Measurements from ENCODE around the gene RIOK3. TPM values are rescaled to one million over a fixed set of nuclear protein-coding genes. Genes with fewer than 3 reads are reported as not detected.
A peak's percentile ranks its signal among the peaks of the same experiment; 100 is the strongest.
"Not testable (repeated sequence)": the region's sequence is repeated elsewhere in the genome, so short reads cannot be mapped to it uniquely, and the experiment has no call there.

The RIOK3 gene
- total RNA-seq, 2 donors from 2014 or later = 57.3 to 60.6 TPM

DNA sequence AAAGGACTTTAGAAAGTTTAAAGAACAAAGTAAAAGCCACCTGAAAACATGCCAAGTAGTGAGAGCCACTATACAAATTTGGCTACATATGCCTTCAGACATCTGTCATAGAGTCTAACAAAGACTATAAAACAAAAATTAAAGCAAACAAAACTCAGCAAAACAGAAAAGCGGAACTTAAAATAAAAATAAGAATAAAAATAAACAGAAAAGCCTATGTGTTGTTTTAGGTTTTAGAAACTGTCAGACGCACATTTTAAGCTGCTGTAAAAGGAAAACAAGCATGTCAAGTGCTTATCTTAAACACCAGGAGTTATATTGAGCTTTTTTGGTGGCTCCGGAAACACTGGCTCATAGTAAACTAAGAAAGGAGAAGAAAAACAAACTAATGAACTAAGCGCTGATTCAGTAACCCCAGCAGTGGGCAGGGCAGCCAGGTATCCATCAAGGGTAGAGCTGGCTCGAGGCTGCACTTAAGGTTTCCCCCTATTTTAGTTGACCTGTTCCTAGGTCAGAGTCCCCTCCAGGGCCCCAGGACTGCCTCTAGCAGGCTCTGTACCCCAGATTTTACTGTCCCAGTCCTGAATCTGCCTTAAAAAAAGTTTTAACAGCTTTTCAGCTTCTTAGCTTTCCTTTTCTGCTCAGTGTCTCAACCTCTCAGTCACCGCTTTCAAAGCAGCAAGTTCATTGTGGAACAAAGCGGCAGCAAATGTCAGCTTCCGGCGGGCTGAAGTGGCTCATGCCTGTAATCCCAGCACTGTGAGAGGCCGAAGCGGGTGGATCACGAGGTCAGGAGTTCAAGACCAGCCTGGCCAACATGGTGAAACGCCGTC, 34.9 kb downstream of the RIOK3 start:
- H3K4me1 ChIP-seq = peaks cover 4% of the 10 kb centered on the region
- WGBS, 2 donors = 48 to 57% methylated on average over 14 of the region's 14 CpGs
- H3K4me3 ChIP-seq = no peak overlapping the region
- intact Hi-C loops (cut with DNase I) = no loop called here
- no peaks in the 10 kb centered on the region for H3K27me3 ChIP-seq
- DNase-seq = peak in 1 of 4 donors; percentile 17
- ATAC-seq = no peak
- H3K36me3 ChIP-seq (replicated peaks in 1 of 2; ENCODE audit: insufficient read depth in 1 of 2, low read depth in 2 of 2) = no peaks in the 10 kb centered on the region
- H3K9me3 ChIP-seq = peaks cover 0 to 4% (median 0%) of the 10 kb centered on the region in 3 donors
- H3K27ac ChIP-seq = peak overlapping the region in 3 of 4 donors; percentile 38 to 57 (median 42)
- TF ChIP-seq CTCF (IDR thresholded peaks at IDR 0.05) (no peak), POLR2A (IDR thresholded peaks at IDR 0.05) (no peak)

- H3K27me3 ChIP-seq; H3K4me3 ChIP-seq; H3K9me3 ChIP-seq; intact Hi-C loops (cut with DNase I); H3K36me3 ChIP-seq (replicated peaks in 1 of 2; ENCODE audit: insufficient read depth in 1 of 2, low read depth in 2 of 2); DNase-seq; ATAC-seq; H3K4me1 ChIP-seq; H3K27ac ChIP-seq: not testable (repeated sequence)
- WGBS, 2 donors = 83 to 90% methylated on average over 5 of the region's 5 CpGs
Observed at GRCh38 chr18:23489586-23489985, 36.5 kb downstream of the RIOK3 start.

DNA sequence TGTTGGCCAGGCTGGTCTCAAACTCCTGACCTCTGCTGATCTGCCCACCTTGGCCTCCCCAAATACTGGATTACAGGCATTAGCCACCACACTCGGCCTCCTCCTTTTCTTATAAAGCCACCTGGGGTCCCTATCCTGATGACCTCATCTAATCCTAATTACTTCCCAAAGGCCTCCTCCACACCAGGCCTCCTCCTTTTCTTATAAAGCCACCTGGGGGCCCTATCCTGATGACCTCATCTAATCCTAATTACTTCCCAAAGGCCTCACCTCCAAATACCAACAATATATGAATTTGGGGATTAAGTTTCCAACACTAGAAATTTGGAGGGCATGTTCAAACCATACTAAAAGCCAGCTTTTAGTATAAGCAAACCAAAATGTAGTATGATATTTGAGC, 40.6 kb downstream of the RIOK3 start:
- no peak for TF ChIP-seq POLR2A (IDR thresholded peaks at IDR 0.05)
- TF ChIP-seq CTCF (IDR thresholded peaks at IDR 0.05) = no peak
- WGBS, 2 donors = 71 to 89% methylated on average over 1 of the region's 1 CpG
- DNase-seq (no peak), ATAC-seq (no peak)
- Histone ChIP-seq H3K36me3 (replicated peaks in 1 of 2; ENCODE audit: insufficient read depth in 1 of 2, low read depth in 2 of 2) (no peaks in the 10 kb centered on the region), H3K27me3 (no peaks in the 10 kb centered on the region), H3K9me3 (peaks cover 0 to 4% (median 0%) of the 10 kb centered on the region in 3 donors), H3K27ac (no peak overlapping the region), H3K4me1 (no peaks in the 10 kb centered on the region), H3K4me3 (no peak overlapping the region)
- intact Hi-C loops (cut with DNase I) = no loop called here

GRCh38 chr18:23494992-23495391, 41.9 kb downstream of the RIOK3 start:
- Histone ChIP-seq H3K4me3 (no peak overlapping the region), H3K9me3 (peaks cover 0 to 4% (median 0%) of the 10 kb centered on the region in 3 donors), H3K27me3 (no peaks in the 10 kb centered on the region), H3K27ac (no peak overlapping the region), H3K36me3 (replicated peaks in 1 of 2; ENCODE audit: insufficient read depth in 1 of 2, low read depth in 2 of 2) (no peaks in the 10 kb centered on the region), H3K4me1 (no peaks in the 10 kb centered on the region)
- WGBS, 2 donors = 80 to 95% methylated on average over 1 of the region's 1 CpG
- DNase-seq = no peak
- no peak for TF ChIP-seq CTCF (IDR thresholded peaks at IDR 0.05)
- no peak for TF ChIP-seq POLR2A (IDR thresholded peaks at IDR 0.05)
- ATAC-seq = no peak
- intact Hi-C loops (cut with DNase I) = no loop called here

DNA sequence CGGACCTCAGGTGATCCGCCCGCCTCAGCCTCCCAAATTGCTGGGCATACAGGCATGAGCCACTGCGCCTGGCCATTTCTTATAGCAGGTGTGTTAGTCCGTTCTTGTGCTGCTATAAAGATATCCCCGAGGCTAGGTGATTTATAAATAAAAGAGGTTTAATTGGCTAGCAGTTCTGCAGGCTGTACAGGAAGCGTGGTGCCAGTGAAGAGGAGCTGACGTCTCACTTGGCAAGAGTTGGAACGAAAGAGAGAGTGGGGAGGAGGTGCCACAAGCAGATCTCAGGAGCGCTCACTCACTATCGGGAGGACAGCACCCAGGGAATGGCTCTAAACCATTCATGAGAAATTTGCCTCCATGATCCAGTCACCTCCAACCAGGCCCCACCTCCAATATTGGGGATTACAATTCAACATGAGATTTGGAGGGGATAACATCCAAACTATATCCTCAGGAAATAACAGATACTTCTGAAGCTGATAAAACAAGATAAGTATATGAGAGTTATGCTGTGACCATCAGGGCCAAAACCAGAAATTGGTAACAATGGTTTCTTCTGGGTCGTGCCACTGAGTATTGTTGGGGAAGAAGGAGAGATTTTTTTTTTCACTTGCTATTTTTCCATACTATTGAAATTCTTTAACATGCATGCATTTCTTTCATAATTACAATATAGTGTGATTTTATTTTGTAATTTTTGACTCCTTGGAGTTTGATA, 42.8 kb downstream of the RIOK3 start:
- Histone ChIP-seq H3K4me3 (no peak overlapping the region), H3K27ac (no peak overlapping the region), H3K36me3 (replicated peaks in 1 of 2; ENCODE audit: insufficient read depth in 1 of 2, low read depth in 2 of 2) (no peaks in the 10 kb centered on the region), H3K4me1 (no peaks in the 10 kb centered on the region), H3K27me3 (no peaks in the 10 kb centered on the region), H3K9me3 (peaks cover 0 to 3% (median 0%) of the 10 kb centered on the region in 3 donors)
- intact Hi-C loops (cut with DNase I) = no loop called here
- no peak for TF ChIP-seq POLR2A (IDR thresholded peaks at IDR 0.05)
- no peak for ATAC-seq
- 60 to 79% methylated on average over 12 of the region's 12 CpGs for WGBS, 2 donors
- DNase-seq = no peak
